ENCODE measurements around the gene ZNF668. TPM values are rescaled to one million over a fixed set of nuclear protein-coding genes. Genes with fewer than 3 reads are reported as not detected.

ZNF668 gene
- total and polyA plus RNA-seq, 2 of the 13 experiments (the other 11 are each of a cell fraction or from before 2014, with no cell fraction given) = 3.8 to 9.8 TPM

GRCh38 chr16:31094088-31094423 lies 20.0 kb upstream of the ZNF668 start:
- Histone ChIP-seq H3K9ac (ENCODE audit: insufficient read depth, low read depth, low read length) (peak overlapping the region; percentile 94), H4K20me1 (ENCODE audit: insufficient read depth, low read length) (peaks cover 12% of the 10 kb centered on the region), H3K27ac (ENCODE audit: extremely low read length, insufficient read depth, low read length) (peak overlapping the region; percentile 84), H3K79me2 (ENCODE audit: insufficient read depth, low read length) (peaks cover 33% of the 10 kb centered on the region), H3K9me3 (ENCODE audit: low read length) (no peaks in the 10 kb centered on the region), H3K36me3 (replicated peaks in 1 of 2; ENCODE audit: control insufficient read depth in 1 of 2, insufficient read depth in 2 of 2, low read length in 2 of 2) (peaks cover 10 to 31% of the 10 kb centered on the region in 2 experiments), H3K4me3 (replicated peaks in 1 of 3; ENCODE audit: insufficient read depth in 1 of 3, low read depth in 2 of 3, low read length in 3 of 3) (peak overlapping the region; percentile 80 to 100 (median 82)), H3K4me1 (ENCODE audit: insufficient read depth, low read length) (peaks cover 27% of the 10 kb centered on the region), H3K27me3 (ENCODE audit: control insufficient read depth in 1 of 2, insufficient read depth in 2 of 2, low read length in 2 of 2) (no peaks in the 10 kb centered on the region; a peak in 1 of 5 replicates), H2AFZ (ENCODE audit: low read length) (no peak overlapping the region), H3K4me2 (ENCODE audit: low read depth, low read length) (peak overlapping the region; percentile 99)
- TSS peak; percentile 80 for BruUV-seq (replicated peaks)
- POLR2A ChIA-PET = interaction anchor here (0.7 to 5.0 kb wide), 13 partner anchors 18 to 139 kb away, joined by 3 to 49 read pairs (median 8); partner anchors contain the start of genes FUS, HSD3B7, KAT8 and ZNF646
- in situ Hi-C loops (cut with HindIII; ENCODE audit: extremely low pct_ligation_motif_present, low pct_unique_long_range_greater_than_20kb) (no loop called here), intact Hi-C loops (cut with micrococcal nuclease; ENCODE audit: unreplicated experiment) (loop anchor here (1.0 to 10.0 kb wide), 5 partner anchors 20 to 349 kb away; partner anchors contain the start of genes SETD1A, STX4, ZNF646 and ZNF668)
- FAIRE-seq (no peak), DNase-seq (ENCODE audit: low spot score) (no peak), ATAC-seq (peak; percentile 33)
- 2% methylated on average over 20 of the region's 20 CpGs for WGBS (ENCODE audit: low lambda C conversion rate)
- CTCF ChIA-PET (ENCODE audit: low intra/inter-chr PET ratio, low total read pairs) = interaction anchor here (2.9 kb wide), 1 partner anchor 109 kb away, joined by 25 read pairs; the partner anchor contains the start of gene HSD3B7
- TF ChIP-seq SP140L (CRISPR knock-in tag; IDR thresholded peaks at IDR 0.05; ENCODE audit: borderline replicate concordance) = no peak
- TF ChIP-seq, protein P1, sequence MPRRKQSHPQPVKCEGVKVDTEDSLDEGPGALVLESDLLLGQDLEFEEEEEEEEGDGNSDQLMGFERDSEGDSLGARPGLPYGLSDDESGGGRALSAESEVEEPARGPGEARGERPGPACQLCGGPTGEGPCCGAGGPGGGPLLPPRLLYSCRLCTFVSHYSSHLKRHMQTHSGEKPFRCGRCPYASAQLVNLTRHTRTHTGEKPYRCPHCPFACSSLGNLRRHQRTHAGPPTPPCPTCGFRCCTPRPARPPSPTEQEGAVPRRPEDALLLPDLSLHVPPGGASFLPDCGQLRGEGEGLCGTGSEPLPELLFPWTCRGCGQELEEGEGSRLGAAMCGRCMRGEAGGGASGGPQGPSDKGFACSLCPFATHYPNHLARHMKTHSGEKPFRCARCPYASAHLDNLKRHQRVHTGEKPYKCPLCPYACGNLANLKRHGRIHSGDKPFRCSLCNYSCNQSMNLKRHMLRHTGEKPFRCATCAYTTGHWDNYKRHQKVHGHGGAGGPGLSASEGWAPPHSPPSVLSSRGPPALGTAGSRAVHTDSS (CRISPR knock-in tag; conservative IDR thresholded peaks at IDR 0.05) = no peak
- TF ChIP-seq, protein P2, sequence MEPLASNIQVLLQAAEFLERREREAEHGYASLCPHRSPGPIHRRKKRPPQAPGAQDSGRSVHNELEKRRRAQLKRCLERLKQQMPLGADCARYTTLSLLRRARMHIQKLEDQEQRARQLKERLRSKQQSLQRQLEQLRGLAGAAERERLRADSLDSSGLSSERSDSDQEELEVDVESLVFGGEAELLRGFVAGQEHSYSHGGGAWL (CRISPR knock-in tag; IDR thresholded peaks at IDR 0.05) = no peak; the same call in 1 of the 2 replicates
- TF ChIP-seq NFE2 (CRISPR knock-in tag; IDR thresholded peaks at IDR 0.05) = no peak
- TF ChIP-seq SALL1 (CRISPR knock-in tag; IDR thresholded peaks at IDR 0.05) = no peak
- TF ChIP-seq ZNF839 (CRISPR knock-in tag; IDR thresholded peaks at IDR 0.05; ENCODE audit: borderline replicate concordance) = no peak
- 0 out of 2 replicates have a peak, but pooled peaks have one; percentile 5 for TF ChIP-seq NFKB2 (CRISPR knock-in tag; IDR thresholded peaks at IDR 0.05; ENCODE audit: borderline replicate concordance)
- 0 out of 2 replicates have a peak, but pooled peaks have one; percentile 49 for TF ChIP-seq ZNF678 (CRISPR knock-in tag; IDR thresholded peaks at IDR 0.05)
- TF ChIP-seq DMTF1 (CRISPR knock-in tag; IDR thresholded peaks at IDR 0.05) = no peak
- no peak for TF ChIP-seq ZNF556 (CRISPR knock-in tag; IDR thresholded peaks at IDR 0.05; ENCODE audit: borderline replicate concordance)
- TF ChIP-seq ZNF775 (CRISPR knock-in tag; IDR thresholded peaks at IDR 0.05; ENCODE audit: borderline replicate concordance) = 0 out of 2 replicates have a peak, but pooled peaks have one; percentile 57
- 0 out of 2 replicates have a peak, but pooled peaks have one; percentile 36 for TF ChIP-seq ZBTB8A (CRISPR knock-in tag; IDR thresholded peaks at IDR 0.05; ENCODE audit: borderline replicate concordance, low read depth)
- no peak for TF ChIP-seq ZNF292 (CRISPR knock-in tag; IDR thresholded peaks at IDR 0.05; ENCODE audit: borderline replicate concordance, low read depth)
- TF ChIP-seq, protein P3, sequence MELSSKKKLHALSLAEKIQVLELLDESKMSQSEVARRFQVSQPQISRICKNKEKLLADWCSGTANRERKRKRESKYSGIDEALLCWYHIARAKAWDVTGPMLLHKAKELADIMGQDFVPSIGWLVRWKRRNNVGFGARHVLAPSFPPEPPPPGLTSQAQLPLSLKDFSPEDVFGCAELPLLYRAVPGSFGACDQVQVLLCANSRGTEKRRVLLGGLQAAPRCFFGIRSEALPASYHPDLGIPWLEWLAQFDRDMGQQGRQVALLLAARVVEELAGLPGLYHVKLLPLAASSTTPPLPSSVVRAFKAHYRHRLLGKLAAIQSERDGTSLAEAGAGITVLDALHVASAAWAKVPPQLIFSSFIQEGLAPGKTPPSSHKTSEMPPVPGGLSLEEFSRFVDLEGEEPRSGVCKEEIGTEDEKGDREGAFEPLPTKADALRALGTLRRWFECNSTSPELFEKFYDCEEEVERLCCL (CRISPR knock-in tag; IDR thresholded peaks at IDR 0.05; ENCODE audit: borderline replicate concordance) = no peak
- no peak for TF ChIP-seq ZNF329 (CRISPR knock-in tag; IDR thresholded peaks at IDR 0.05; ENCODE audit: low read depth)
- 0 out of 2 replicates have a peak, but pooled peaks have one; percentile 44 for TF ChIP-seq ZNF34 (CRISPR knock-in tag; IDR thresholded peaks at IDR 0.05; ENCODE audit: borderline replicate concordance)
- TF ChIP-seq FOSL1 (CRISPR knock-in tag; IDR thresholded peaks at IDR 0.05; ENCODE audit: borderline replicate concordance) = no peak
- 0 out of 2 replicates have a peak, but pooled peaks have one; percentile 38 for TF ChIP-seq ZNF546 (CRISPR knock-in tag; conservative IDR thresholded peaks at IDR 0.05)
- peak; percentile 0 for TF ChIP-seq XRCC5 (optimal IDR thresholded peaks at IDR 0.05; ENCODE audit: low read length)
- no peak for TF ChIP-seq PLRG1 (conservative IDR thresholded peaks at IDR 0.05)

All from HepG2 (cell line).